OCI-LY1 (cell line): Measurements from ENCODE around the gene MYO19.

Source experiments
- H2AFZ ChIP-seq: fragments of 200-600 bp; sonication (generic), shearing (Covaris generic); 2 replicates; pipeline ENCODE4 v1.6.0; 2014; ENCODE audit warnings: antibody characterized with exemption, mild to moderate bottlenecking, low read length
- H3F3A ChIP-seq: fragments of 200-600 bp; sonication (generic), shearing (Covaris generic); 2 replicates; pipeline ENCODE4 v1.6.0; 2014; ENCODE audit warnings: mild to moderate bottlenecking, antibody characterized with exemption, low read length, moderate library complexity; ENCODE audit not compliant: insufficient read depth
- H3K27ac ChIP-seq: fragments of 200-600 bp; sonication (generic); 2 replicates; pipeline ENCODE4 v1.5.1; 2014; ENCODE audit warnings: low read length, mixed run types, mild to moderate bottlenecking, low read depth; ENCODE audit not compliant: poor library complexity, severe bottlenecking
- H3K27me3 ChIP-seq: fragments of 200-600 bp; sonication (generic); 2 replicates; pipeline ENCODE4 v1.6.0; 2014; ENCODE audit warnings: antibody characterized with exemption, mild to moderate bottlenecking, low read length, moderate library complexity; ENCODE audit not compliant: insufficient read depth
- H3K36me3 ChIP-seq: fragments of 200-600 bp; sonication (generic); 2 replicates; pipeline ENCODE4 v1.6.1; 2014; ENCODE audit warnings: mild to moderate bottlenecking, antibody characterized with exemption, low read length, moderate library complexity, mixed read lengths; ENCODE audit not compliant: insufficient read depth
- H3K4me1 ChIP-seq: fragments of 200-600 bp; sonication (generic); 2 replicates; pipeline ENCODE4 v1.5.1; 2014; ENCODE audit warnings: mild to moderate bottlenecking, low read length, moderate library complexity; ENCODE audit not compliant: insufficient read depth, severe bottlenecking
- H3K4me2 ChIP-seq: fragments of 200-600 bp; sonication (generic), shearing (Covaris generic); 2 replicates; pipeline ENCODE4 v1.6.1; 2014; ENCODE audit warnings: low read length
- H3K4me3 ChIP-seq: fragments of 200-600 bp; sonication (generic); 2 replicates; pipeline ENCODE4 v1.5.1; 2014; ENCODE audit warnings: low read length, low read depth, mild to moderate bottlenecking, mixed read lengths; ENCODE audit not compliant: poor library complexity, severe bottlenecking
- H3K79me2 ChIP-seq: fragments of 200-600 bp; shearing (Covaris generic); 2 replicates; pipeline ENCODE4 v1.6.1; 2016; ENCODE audit warnings: mixed run types, low read length, mixed read lengths; ENCODE audit not compliant: insufficient read depth
- H3K9ac ChIP-seq: fragments of 200-600 bp; sonication (generic), shearing (Covaris generic); 2 replicates; pipeline ENCODE4 v1.6.1; 2014; ENCODE audit warnings: mild to moderate bottlenecking, low read length, mixed read lengths
- H3K9me2 ChIP-seq: fragments of 200-600 bp; sonication (generic), shearing (Covaris generic); 2 replicates; pipeline ENCODE4 v1.6.1; 2014; ENCODE audit warnings: low read depth, mild to moderate bottlenecking, low read length, mixed read lengths
- H3K9me3 ChIP-seq: fragments of 200-600 bp; shearing (Covaris generic); 2 replicates; pipeline ENCODE4 v1.6.1; 2014; ENCODE audit warnings: low read length, mixed read lengths
- H4K20me1 ChIP-seq: fragments of 200-600 bp; sonication (generic), shearing (Covaris generic); 2 replicates; pipeline ENCODE4 v1.6.0; 2016; ENCODE audit warnings: mild to moderate bottlenecking, low read length; ENCODE audit not compliant: insufficient read depth
- EZH2 ChIP-seq: fragments of 200-600 bp; sonication (generic), shearing (Covaris generic); IDR thresholded peaks from 2 replicates; pipeline ENCODE4 v1.8.0; 2017; ENCODE audit warnings: borderline replicate concordance, mixed run types, mild to moderate bottlenecking, antibody characterized with exemption, low read length, moderate library complexity, mixed read lengths
- TF ChIP-seq, protein P1 (sequence below): fragments of 200-600 bp; sonication (generic), shearing (Covaris generic); IDR thresholded peaks from 2 replicates; pipeline ENCODE4 v1.5.1; 2017; ENCODE audit warnings: mild to moderate bottlenecking, antibody characterized with exemption, low read length, moderate library complexity, mixed read lengths

The MYO19 gene

GRCh38 chr17:36463916-36464764 lies 70.5 kb downstream of the MYO19 start:
- H3F3A ChIP-seq, result no peaks in the 10 kb centered on the region
- H3K4me1 ChIP-seq, result no peaks in the 10 kb centered on the region
- no peak overlapping the region for H3K4me3 ChIP-seq
- no peaks in the 10 kb centered on the region for H3K9me2 ChIP-seq
- H2AFZ ChIP-seq, result no peak overlapping the region
- H3K36me3 ChIP-seq, result no peaks in the 10 kb centered on the region
- peaks cover 9% of the 10 kb centered on the region; the same call in 1 of the 2 replicates for H3K27me3 ChIP-seq
- no peaks in the 10 kb centered on the region for H3K9me3 ChIP-seq
- H3K27ac ChIP-seq, result no peak overlapping the region
- no peaks in the 10 kb centered on the region for H4K20me1 ChIP-seq
- no peaks in the 10 kb centered on the region for H3K79me2 ChIP-seq
- no peak overlapping the region for H3K9ac ChIP-seq
- no peak for TF ChIP-seq EZH2
- TF ChIP-seq, protein P1, sequence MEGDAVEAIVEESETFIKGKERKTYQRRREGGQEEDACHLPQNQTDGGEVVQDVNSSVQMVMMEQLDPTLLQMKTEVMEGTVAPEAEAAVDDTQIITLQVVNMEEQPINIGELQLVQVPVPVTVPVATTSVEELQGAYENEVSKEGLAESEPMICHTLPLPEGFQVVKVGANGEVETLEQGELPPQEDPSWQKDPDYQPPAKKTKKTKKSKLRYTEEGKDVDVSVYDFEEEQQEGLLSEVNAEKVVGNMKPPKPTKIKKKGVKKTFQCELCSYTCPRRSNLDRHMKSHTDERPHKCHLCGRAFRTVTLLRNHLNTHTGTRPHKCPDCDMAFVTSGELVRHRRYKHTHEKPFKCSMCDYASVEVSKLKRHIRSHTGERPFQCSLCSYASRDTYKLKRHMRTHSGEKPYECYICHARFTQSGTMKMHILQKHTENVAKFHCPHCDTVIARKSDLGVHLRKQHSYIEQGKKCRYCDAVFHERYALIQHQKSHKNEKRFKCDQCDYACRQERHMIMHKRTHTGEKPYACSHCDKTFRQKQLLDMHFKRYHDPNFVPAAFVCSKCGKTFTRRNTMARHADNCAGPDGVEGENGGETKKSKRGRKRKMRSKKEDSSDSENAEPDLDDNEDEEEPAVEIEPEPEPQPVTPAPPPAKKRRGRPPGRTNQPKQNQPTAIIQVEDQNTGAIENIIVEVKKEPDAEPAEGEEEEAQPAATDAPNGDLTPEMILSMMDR, result no peak
- no peak overlapping the region for H3K4me2 ChIP-seq

DNA sequence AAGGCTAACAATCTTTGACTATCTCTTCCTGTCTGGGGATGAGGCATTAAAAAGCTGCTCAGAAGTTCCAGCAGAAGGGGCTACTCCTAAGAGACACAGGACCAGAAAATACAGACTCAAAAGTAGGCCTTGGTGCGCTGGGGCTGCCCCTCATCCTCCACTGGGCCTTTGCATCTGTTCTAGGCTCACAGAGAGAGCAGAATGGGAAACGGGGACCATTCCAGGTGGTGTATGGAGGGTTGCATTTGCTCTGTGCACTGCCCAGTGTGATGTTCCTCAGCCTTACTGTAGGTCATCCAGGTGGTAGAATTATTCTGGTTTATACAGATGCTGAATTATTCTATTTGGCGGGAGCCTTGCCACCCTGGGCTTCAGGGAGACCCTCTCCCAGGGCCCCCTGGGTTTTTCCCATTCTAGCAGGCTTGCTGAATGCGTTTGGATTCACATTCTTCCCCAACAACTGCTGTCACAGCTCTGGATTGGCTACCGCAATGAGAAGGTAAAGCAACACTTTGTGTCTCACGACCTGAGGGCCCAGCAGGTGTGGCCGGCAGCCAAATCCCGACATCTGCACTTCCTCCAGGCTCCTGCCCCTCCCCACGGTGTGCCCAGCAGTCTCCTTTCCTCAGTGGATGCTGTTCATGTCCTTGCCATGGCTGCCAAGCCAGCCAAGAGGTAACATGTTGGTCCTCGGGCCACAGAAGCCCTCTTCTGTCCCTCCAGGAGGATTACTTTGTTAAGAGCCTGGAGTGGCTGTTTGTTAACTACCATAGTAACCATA lies 73.1 kb downstream of the MYO19 start:
- Histone ChIP-seq H3K4me3 (no peak overlapping the region), H3K9me3 (no peaks in the 10 kb centered on the region), H3K9ac (no peak overlapping the region), H3K79me2 (no peaks in the 10 kb centered on the region), H3K27me3 (peaks cover 5% of the 10 kb centered on the region; the same call in 1 of the 2 replicates), H3F3A (no peaks in the 10 kb centered on the region), H3K36me3 (no peaks in the 10 kb centered on the region), H2AFZ (no peak overlapping the region), H4K20me1 (no peaks in the 10 kb centered on the region), H3K9me2 (no peaks in the 10 kb centered on the region), H3K27ac (no peak overlapping the region), H3K4me2 (no peak overlapping the region), H3K4me1 (no peaks in the 10 kb centered on the region)
- TF ChIP-seq, protein P1, result no peak
- no peak for TF ChIP-seq EZH2

- H3K27me3 ChIP-seq, result peaks cover 5% of the 10 kb centered on the region; the same call in 1 of the 2 replicates
These were observed 74.3 kb downstream of the MYO19 start for GRCh38 chr17:36460265-36460937.

More at GRCh38 chr17:36460265-36460937, 74.3 kb downstream of the MYO19 start:
- no peak for TF ChIP-seq EZH2
- TF ChIP-seq, protein P1, result no peak
- H4K20me1 ChIP-seq, result no peaks in the 10 kb centered on the region
- no peaks in the 10 kb centered on the region for H3K9me3 ChIP-seq
- H3K79me2 ChIP-seq, result no peaks in the 10 kb centered on the region
- no peak overlapping the region for H2AFZ ChIP-seq
- H3K36me3 ChIP-seq, result no peaks in the 10 kb centered on the region
- no peaks in the 10 kb centered on the region for H3K9me2 ChIP-seq
- no peaks in the 10 kb centered on the region for H3F3A ChIP-seq
- H3K9ac ChIP-seq, result no peak overlapping the region
- H3K4me3 ChIP-seq, result no peak overlapping the region
- no peak overlapping the region for H3K27ac ChIP-seq
- no peaks in the 10 kb centered on the region for H3K4me1 ChIP-seq
- no peak overlapping the region for H3K4me2 ChIP-seq
